Gastroesophageal sphincter (tissue), 4 donors: Measurements from ENCODE around the gene PCSK5. TPM values are rescaled to one million over a fixed set of nuclear protein-coding genes. Genes with fewer than 3 reads are reported as not detected.

ENCODE experiments used
- ATAC-seq: fragments of 150-250 bp; one replicate; pipeline ENCODE4 v1.9.1; 2016; ENCODE audit warnings: mild to moderate bottlenecking, moderate library complexity
- H3K27ac ChIP-seq, 4 donors: fragments of 200-600 bp; sonication (generic) in 3 of 4; 1 replicate in 3 of 4; 2 replicates in 1 of 4; pipeline ENCODE4 v1.5.1; 2016 to 2019
- H3K27me3 ChIP-seq: fragments of 200-600 bp; sonication (generic); one replicate; pipeline ENCODE4 v1.5.1; 2019
- H3K36me3 ChIP-seq, 2 donors: fragments of 200-600 bp; sonication (generic); one replicate each; pipeline ENCODE4 v1.5.1; 2019; ENCODE audit warnings: control low read depth in 1 of 2
- H3K4me1 ChIP-seq, 3 donors: fragments of 200-600 bp; sonication (generic); 1 replicate in 2 of 3; 2 replicates in 1 of 3; pipeline ENCODE4 v1.5.1; 2016 to 2019; ENCODE audit warnings: control low read depth in 2 of 3
- H3K4me3 ChIP-seq, 2 donors: fragments of 200-600 bp; sonication (generic); one replicate each; pipeline ENCODE4 v1.5.1; 2019; ENCODE audit warnings: mild to moderate bottlenecking in 1 of 2, moderate library complexity in 1 of 2
- H3K9me3 ChIP-seq, 3 donors: fragments of 200-600 bp; sonication (generic); one replicate each; pipeline ENCODE4 v1.5.1; 2017 to 2019; ENCODE audit warnings: control low read depth in 2 of 3
- EP300 ChIP-seq: sonication (generic); formaldehyde crosslinking; IDR thresholded peaks from one replicate; pipeline ENCODE4 v1.6.1; 2017; ENCODE audit warnings: antibody characterized with exemption, mild to moderate bottlenecking
- POLR2A ChIP-seq, 2 donors: fragments of 450-650 bp; IDR thresholded peaks; one replicate each; pipeline ENCODE4 v1.6.1; 2017; ENCODE audit warnings: antibody characterized with exemption in 2 of 2, mild to moderate bottlenecking in 2 of 2, moderate library complexity in 1 of 2
- POLR2AphosphoS5 ChIP-seq: sonication (generic); formaldehyde crosslinking; IDR thresholded peaks from one replicate; pipeline ENCODE4 v1.6.1; 2017; ENCODE audit warnings: antibody characterized with exemption
- WGBS, 2 donors: methylation state at CpG; one replicate each; pipeline ENCODE4 v1.1.5; 2018; ENCODE audit warnings: low coverage in 1 of 2; 5-methylcytosine and 5-hydroxymethylcytosine counted together
- total RNA-seq, 4 donors: library from RNA; depleted of rRNA; stranded (reverse); fragments of >200 nt; gene quantifications; one replicate each; pipeline ENCODE4 v1.1.0, GENCODE V29; 2016
- TF ChIP-seq, protein P1 (sequence below), 4 experiments: fragments of 200-600 bp in 2 of 4; fragments of 450-650 bp in 2 of 4; sonication (generic) in 1 of 4; IDR thresholded peaks; one replicate each; pipeline ENCODE4 v1.5.1; 2017 to 2019; ENCODE audit warnings: antibody characterized with exemption in 4 of 4, mild to moderate bottlenecking in 2 of 4, moderate library complexity in 2 of 4

PCSK5 gene
- total RNA-seq, 4 donors from 2014 or later = 20.1 to 37.3 (median 28.1) TPM

DNA sequence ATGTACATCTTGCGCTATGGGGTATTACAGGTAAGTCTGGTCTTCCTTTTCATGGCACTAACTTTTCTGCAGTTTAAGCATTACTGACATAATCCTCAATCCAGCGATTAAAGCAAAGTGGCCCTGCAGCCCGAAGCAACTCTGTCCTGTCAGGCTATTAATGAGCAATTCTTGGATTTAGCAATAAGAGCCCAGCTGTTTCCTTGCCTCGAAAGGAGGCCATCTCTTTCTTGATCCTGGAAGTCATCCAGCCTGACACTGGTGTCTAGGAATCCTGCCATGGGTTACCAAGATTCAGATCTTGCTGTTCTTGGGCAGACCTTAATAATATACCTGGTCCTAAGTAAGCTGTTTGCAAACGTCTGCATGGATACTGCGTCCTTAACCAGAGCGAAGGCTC is 401.8 kb downstream of the PCSK5 start:
- no peak for TF ChIP-seq EP300
- TF ChIP-seq, protein P1, sequence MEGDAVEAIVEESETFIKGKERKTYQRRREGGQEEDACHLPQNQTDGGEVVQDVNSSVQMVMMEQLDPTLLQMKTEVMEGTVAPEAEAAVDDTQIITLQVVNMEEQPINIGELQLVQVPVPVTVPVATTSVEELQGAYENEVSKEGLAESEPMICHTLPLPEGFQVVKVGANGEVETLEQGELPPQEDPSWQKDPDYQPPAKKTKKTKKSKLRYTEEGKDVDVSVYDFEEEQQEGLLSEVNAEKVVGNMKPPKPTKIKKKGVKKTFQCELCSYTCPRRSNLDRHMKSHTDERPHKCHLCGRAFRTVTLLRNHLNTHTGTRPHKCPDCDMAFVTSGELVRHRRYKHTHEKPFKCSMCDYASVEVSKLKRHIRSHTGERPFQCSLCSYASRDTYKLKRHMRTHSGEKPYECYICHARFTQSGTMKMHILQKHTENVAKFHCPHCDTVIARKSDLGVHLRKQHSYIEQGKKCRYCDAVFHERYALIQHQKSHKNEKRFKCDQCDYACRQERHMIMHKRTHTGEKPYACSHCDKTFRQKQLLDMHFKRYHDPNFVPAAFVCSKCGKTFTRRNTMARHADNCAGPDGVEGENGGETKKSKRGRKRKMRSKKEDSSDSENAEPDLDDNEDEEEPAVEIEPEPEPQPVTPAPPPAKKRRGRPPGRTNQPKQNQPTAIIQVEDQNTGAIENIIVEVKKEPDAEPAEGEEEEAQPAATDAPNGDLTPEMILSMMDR (IDR thresholded peaks at IDR 0.05) = no peak
- TF ChIP-seq POLR2A (IDR thresholded peaks at IDR 0.05) = no peak
- no peak for TF ChIP-seq POLR2AphosphoS5
- Histone ChIP-seq H3K27me3 (no peaks in the 10 kb centered on the region), H3K4me1 (peaks cover 0 to 6% (median 0%) of the 10 kb centered on the region in 3 donors), H3K36me3 (no peaks in the 10 kb centered on the region), H3K9me3 (no peaks in the 10 kb centered on the region), H3K27ac (peak overlapping the region in 1 of 4 donors; percentile 2), H3K4me3 (no peak overlapping the region)
- ATAC-seq = peak; percentile 43
- WGBS, 2 donors = 68 to 80% methylated on average over 1 to 5 of the region's 7 CpGs

DNA sequence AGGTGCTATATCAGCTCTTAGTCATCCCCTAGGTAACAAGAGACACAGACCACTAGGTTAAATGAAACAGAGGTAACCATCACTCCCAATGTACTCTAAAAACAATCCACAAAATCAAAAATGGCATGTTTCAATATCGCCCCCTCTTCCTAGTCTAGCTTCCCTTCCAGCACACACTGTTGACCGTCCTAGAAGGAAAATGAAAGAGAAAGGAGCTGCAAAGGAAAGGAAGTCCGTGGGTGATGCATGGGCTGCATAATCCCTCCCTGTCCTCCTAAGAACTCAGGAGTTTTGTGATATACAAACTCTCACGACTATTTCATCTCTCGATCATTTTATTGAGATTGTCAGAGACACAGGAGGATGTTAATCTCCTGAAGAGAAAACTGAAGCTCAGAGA is 402.2 kb downstream of the PCSK5 start:
- H3K36me3 ChIP-seq = no peaks in the 10 kb centered on the region
- no peak overlapping the region for H3K4me3 ChIP-seq
- WGBS, 2 donors = 45 to 66% methylated on average over 4 to 5 of the region's 5 CpGs
- H3K4me1 ChIP-seq = peaks cover 0 to 6% (median 0%) of the 10 kb centered on the region in 3 donors
- no peaks in the 10 kb centered on the region for H3K9me3 ChIP-seq
- H3K27ac ChIP-seq = peak overlapping the region in 1 of 4 donors; percentile 2
- no peak for ATAC-seq
- no peaks in the 10 kb centered on the region for H3K27me3 ChIP-seq
- TF ChIP-seq POLR2A (IDR thresholded peaks at IDR 0.05) (no peak), POLR2AphosphoS5 (no peak), EP300 (no peak)
- TF ChIP-seq, protein P1 (IDR thresholded peaks at IDR 0.05) = no peak

DNA sequence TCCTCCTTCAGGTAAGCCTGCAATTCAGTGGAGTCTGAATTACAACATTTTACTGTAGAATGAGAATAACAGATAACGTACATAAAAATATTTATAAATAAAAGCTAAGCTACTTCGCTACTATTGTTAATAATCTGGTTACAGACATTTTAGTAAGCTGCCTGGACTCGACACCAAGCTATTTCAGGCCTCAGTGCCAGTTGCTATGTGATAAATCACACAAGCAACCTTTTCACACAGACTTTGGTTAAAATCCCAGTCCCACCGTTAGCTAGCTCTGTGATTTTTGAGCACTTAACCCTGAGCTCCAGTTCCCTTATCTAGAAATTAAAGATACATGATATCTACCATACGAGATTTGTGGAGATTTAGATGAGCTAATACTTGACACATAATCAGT is 403.8 kb downstream of the PCSK5 start:
- H3K4me3 ChIP-seq = no peak overlapping the region
- TF ChIP-seq, protein P1 (IDR thresholded peaks at IDR 0.05) = no peak
- TF ChIP-seq EP300 = no peak
- TF ChIP-seq POLR2AphosphoS5 = no peak
- TF ChIP-seq POLR2A (IDR thresholded peaks at IDR 0.05) = no peak
- H3K27me3 ChIP-seq = no peaks in the 10 kb centered on the region
- H3K4me1 ChIP-seq = peaks cover 0 to 16% (median 0%) of the 10 kb centered on the region in 3 donors
- ATAC-seq = no peak
- no peak overlapping the region for H3K27ac ChIP-seq
- H3K36me3 ChIP-seq = no peaks in the 10 kb centered on the region
- WGBS, 2 donors = 44 to 54% methylated on average over 5 of the region's 5 CpGs
- H3K9me3 ChIP-seq = no peaks in the 10 kb centered on the region

DNA sequence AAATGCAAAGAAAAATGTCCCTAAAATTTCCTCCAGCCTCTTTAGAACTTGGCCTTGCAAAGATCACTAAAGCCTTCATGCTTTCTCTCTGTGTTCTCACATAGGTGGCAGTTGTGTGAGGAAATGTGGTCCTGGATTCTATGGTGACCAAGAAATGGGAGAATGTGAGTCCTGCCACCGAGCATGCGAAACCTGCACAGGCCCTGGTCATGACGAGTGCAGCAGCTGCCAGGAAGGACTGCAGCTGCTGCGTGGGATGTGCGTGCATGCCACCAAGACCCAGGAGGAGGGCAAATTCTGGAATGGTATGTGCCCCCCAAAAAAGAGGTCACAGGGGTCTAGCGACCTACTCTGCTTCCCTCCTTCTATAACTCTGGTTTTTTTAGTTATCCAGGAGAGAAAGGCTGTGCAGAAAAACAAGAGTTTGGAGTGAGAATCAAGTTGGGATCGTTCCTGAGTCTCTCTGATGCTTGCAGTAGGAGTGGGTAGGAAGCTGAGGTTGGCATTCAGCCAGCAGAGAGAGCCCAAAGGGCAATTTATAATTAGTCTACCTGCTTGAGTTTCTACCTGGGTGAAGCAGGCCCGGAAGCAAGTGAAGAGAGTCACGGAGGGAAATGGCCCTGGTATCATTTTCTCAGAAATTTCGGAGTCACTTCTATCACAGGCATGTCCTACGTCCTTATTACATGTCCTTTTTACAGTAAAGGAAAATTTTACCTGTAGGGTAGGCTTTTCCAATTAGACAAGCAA is 406.3 kb downstream of the PCSK5 start:
- TF ChIP-seq, protein P1 (IDR thresholded peaks at IDR 0.05) = no peak
- TF ChIP-seq EP300 = no peak
- no peak for TF ChIP-seq POLR2AphosphoS5
- TF ChIP-seq POLR2A (IDR thresholded peaks at IDR 0.05) = no peak
- Histone ChIP-seq H3K36me3 (no peaks in the 10 kb centered on the region), H3K27me3 (no peaks in the 10 kb centered on the region), H3K4me1 (peaks cover 0 to 16% (median 0%) of the 10 kb centered on the region in 3 donors), H3K27ac (peak overlapping the region in 3 of 4 donors; percentile 54 to 63 (median 57)), H3K9me3 (no peaks in the 10 kb centered on the region), H3K4me3 (no peak overlapping the region)
- WGBS, 2 donors = 89 to 97% methylated on average over 3 to 9 of the region's 11 CpGs
- ATAC-seq = no peak

DNA sequence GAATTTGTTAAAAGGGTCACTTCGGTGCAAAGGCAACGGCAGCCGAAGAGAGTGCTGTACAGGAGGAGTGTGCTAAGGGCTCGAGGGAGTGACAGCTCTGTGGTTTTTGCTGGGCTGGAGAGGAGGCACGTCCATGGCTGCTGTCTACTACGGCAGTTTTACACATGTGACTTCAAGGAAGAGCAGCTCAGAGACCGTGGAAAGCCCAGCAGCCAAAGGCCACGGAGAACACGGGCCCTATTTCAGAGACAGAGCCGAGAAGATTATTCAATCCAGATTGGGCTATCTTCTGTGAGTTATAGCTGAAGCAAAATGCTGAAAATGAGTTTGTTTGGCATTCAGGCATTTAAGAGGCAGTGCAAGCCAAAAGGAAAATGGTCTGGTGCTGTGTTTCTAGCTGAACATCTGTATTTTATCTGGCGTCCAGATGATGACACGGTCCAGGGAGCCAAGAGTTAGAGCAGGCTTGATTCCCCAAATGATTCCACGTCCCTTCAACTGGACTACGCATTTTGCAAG is 407.3 kb downstream of the PCSK5 start:
- peak overlapping the region in 3 of 4 donors; percentile 54 to 63 (median 57) for H3K27ac ChIP-seq
- no peaks in the 10 kb centered on the region for H3K9me3 ChIP-seq
- no peaks in the 10 kb centered on the region for H3K27me3 ChIP-seq
- 29 to 53% methylated on average over 7 to 9 of the region's 14 CpGs for WGBS, 2 donors
- ATAC-seq = peak; percentile 80
- no peaks in the 10 kb centered on the region for H3K36me3 ChIP-seq
- TF ChIP-seq EP300 (no peak), POLR2A (IDR thresholded peaks at IDR 0.05) (no peak), POLR2AphosphoS5 (peak; percentile 19)
- peaks cover 0 to 12% (median 0%) of the 10 kb centered on the region in 3 donors for H3K4me1 ChIP-seq
- H3K4me3 ChIP-seq = peak overlapping the region in 1 of 2 donors; percentile 10
